ENCODE results near the gene ACTMAP.
A peak's percentile ranks its signal among the peaks of the same experiment; 100 is the strongest.

DNA sequence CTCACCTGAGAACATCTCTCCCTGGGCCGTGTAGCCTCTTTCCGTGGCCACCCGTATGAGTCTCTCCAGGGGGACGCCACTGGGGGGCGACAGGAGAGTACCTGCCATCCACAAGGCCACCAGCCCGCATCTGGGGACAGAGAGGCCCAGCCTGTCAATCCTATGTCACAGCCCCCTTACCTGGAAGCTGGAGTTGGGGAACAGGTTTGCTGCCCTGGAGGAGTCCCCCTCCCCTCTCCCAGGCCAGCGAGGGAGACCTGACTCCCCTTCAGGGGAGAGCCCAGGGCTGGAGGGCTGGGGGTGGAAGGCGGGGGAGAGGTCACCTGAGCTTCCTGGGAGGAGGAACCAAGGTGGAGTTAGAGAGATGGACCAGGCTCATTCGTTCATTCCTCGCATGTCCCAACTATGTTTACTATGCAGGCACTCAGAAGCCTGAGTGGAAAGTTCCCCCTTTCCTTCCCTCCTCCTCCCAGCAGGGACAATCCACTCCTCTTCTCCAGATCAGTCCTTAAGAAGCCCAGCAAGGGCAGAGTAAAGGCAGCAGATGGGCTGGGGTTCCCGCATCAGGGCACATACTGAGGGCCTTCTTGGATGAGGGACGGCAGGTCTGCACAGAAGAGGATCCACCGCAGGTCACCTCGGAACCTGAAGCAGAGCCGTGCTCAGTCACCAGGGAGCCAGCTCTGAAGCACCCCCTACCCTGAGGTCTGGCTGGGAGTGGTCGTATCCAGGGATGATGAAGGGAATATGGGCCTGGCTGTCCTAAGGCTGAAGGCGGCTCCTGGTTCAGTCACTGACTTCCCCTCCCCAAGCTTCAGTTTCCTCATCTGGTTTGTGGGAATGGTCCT is 5.5 kb downstream of the ACTMAP start:
- TF ChIP-seq EP300 (IDR thresholded peaks at IDR 0.05) (no peak), CTCF (IDR thresholded peaks at IDR 0.05) (peak in 1 of 5 experiments; percentile 12)
